EL (cell line): ENCODE data around the gene CELSR1.
"Not testable (repeated sequence)": the region's sequence is repeated elsewhere in the genome, so short reads cannot be mapped to it uniquely, and the experiment has no call there.

Experiments
- DNase-seq: peaks from one replicate; pipeline ENCODE4 v3.0.0-alpha.2; 2016

The CELSR1 gene

DNA sequence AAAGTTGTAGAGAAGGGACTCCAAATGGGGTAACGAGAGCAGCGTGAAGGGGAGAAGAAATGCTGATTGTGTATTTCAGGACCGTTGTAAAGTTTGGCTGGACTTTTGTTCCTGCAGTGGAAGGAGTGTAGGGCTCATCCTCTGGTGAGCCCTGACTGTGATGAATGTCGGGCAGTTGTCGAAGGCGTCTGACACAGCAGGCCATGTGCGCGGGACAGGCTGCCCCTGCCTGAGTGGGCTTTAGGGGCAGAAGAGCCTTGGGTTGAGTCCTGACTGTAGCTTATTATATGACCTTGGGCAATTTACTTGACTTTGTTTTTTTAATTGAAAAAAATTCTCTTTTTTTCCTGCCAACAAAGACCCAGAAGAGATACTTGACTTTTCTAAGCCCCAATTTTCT, 198.8 kb downstream of the CELSR1 start:
- DNase-seq = no peak

DNA sequence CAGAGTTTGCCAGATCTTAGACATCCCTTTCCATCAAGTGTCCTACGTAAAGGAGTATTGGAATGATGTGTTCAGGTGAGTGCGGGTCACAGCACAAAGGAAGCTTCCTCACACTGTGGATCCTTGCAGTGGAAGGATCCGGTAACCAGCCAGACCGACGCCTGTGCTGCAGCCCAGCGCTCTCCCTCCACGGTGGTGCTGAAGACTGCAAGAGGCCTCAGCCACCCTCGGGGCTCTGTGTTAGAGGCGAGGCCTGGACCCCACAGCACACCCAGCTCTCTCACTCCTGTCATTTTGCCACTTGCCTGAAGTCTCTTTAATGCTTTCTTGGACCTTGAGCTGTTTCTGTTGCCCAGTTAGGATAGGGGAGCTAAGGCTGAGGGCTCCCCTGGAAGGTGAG, 199.6 kb downstream of the CELSR1 start:
- no peak for DNase-seq

DNA sequence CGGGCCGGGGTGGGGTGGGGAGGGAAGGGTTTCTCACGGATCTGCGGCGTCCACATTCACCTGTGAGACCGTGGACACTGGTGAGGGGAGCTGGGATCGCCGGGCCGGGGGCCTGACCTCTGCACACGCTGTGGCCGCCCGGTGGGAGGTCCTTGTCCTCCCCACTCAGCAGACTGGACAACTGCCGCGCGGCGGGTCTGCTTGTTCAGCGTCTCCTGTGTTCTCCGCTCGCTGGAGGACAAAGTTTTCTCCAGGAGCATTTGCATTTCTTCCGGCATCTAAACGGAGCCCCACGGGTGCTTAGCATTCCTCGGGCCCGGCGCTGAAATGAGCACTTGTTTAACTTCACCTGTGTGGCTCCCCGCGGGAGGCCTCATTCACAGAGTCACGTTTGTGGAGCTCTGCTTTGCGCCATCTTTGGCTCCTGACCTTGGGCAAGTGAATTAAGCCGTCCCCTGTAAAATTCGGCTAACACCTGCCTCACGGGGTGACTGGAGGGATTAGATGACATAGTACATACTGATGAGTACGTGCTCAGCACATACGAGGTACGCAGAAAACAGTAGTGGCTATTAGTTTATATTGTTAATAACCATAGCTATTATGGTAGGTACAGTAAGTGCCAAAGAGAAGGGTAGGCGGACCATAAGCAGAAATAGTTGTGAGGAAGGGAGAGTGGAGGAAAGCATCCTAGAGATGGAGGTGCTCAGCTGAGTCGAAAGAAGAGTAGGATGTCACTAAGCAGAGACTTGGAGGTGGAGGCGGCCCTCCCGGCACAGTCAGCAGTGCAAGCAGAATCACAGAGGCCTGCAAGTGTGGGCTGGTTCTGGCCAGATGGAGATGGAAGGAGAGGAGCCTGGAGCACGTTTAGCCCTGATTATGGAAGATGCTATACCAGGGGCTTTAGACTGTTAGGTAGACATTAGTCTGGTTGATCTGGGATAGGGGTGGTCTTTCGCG, 201.0 kb downstream of the CELSR1 start:
- peak; percentile 29 for DNase-seq

DNA sequence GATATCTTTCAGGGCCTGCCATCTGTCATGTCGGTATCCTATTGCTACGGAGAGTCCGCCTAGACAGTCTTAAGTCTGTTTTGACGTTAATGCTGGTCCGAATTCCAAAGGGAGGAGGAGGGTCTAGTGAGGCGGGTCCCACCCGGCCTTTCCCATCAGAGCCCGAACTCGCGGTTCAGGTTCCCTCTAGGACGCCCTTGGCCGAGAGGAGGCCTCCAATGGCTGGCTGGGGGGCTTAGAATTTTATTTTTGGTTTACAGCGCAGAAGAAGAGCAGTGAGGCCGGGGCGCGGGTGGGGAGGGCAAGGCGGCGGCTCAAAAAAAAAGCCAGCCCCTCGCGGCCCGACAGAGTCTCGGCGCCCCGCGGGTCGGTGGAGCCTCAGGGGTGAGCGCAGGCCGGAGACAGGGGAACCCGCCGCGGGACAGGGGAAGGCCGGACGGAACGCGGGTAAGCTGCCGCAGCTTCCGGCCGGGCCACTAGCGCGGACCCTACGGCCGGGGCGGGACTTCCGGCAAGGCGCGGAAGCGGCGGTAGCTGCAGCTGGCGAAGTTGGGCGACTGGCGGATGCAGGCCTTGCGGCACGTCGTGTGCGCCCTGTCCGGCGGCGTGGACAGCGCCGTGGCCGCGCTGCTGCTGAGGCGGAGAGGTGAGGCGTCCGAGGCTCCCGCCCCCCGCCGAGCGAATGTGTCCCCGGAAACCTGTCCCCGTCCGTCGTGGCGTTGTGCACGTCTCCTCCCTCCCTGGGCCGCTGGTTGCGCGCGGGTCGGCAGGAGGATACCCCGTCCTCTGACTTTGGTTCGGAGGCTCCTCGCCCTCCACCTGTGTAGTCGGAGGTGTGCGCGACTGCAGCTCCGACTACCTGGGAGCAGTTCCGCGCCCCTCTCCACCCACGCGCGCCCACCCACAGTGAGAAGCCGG, 202.0 kb downstream of the CELSR1 start, which contains the start of gene TRMU:
TSS of gene TRMU (plus strand) at position 514 of the 918 bp plus-strand sequence. CDS start at position 565, 51 bp downstream.
- peak; percentile 90 for DNase-seq

DNA sequence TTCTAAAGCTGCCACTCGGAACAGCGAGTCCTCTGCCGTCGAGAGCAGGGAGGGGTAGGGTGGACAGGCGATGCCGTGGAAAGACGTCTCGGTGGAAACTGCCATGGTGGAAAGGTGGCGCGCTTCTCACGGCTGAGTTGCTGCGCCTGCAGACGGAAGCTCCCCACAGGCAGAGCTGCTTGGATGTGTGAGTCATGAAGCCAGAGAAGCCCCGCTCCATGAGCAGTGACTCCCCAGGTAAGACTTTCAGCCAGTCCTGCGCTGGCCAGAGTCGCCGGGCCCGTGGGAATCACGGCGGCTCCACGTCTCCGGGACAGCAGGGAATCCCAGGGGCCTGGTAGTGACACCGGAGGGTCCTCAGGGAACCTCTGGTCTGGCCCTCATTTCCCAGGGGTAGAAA, 205.9 kb downstream of the CELSR1 start:
- DNase-seq = no peak

DNA sequence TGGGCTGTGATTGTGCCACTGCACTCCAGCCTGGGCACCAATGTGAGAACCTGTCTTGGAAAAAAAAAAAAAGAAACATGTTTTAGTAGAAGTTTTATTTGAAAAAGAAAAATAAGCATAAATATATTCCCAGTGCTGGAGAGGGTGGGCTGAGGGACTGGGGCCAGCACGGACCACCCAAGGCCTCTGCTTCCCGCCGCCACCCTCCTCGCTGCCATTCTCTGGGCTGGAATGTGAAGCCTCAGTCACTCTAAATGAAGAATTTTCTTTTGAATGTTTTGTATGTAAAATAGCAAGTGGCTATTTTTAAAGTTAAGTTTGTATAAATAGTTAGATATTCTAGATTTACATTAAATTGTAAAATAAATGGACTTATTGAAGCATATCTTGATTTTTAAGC, 207.0 kb downstream of the CELSR1 start:
- DNase-seq = no peak

DNA sequence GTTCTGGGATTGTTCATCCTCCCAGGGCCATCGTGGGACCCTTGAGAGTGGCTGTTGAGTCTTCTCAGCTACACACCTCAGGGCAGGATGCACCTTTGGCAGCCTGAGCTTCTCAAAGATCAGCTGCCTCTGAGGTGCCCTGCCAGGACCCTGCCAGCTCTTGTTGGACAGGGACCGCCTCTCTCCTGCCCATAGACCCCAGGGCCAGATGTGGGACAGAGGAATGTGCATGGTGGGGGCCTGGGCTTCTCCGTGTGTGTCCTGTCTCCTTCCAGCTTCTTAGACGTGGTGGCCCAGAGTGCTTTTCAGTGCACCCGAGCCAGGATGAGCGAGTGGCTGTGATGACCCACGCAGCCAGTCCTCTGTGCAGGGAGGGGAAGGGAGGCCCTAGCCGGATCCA, 207.8 kb downstream of the CELSR1 start:
- DNase-seq = no peak

DNA sequence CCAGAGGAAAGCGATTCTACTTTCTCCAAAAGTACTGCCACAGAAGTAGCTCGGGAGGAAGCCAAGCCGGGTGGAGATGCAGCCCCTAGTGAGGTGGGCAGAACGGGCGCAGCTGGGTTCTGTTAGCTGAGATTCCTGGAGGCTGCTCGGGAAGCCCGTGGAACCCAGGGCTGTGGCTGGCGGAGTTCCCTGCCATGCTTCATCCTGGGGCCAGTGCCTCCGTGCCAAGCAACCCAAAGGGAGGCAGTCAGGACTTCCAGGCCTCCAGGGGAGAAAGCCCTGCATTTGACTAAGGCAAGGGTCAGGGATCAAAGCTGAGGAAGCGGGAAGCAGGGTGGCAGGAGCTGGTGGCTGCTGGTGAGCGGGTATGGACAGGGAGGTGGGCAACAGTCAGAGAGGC, 208.6 kb downstream of the CELSR1 start:
- DNase-seq = no peak

DNA sequence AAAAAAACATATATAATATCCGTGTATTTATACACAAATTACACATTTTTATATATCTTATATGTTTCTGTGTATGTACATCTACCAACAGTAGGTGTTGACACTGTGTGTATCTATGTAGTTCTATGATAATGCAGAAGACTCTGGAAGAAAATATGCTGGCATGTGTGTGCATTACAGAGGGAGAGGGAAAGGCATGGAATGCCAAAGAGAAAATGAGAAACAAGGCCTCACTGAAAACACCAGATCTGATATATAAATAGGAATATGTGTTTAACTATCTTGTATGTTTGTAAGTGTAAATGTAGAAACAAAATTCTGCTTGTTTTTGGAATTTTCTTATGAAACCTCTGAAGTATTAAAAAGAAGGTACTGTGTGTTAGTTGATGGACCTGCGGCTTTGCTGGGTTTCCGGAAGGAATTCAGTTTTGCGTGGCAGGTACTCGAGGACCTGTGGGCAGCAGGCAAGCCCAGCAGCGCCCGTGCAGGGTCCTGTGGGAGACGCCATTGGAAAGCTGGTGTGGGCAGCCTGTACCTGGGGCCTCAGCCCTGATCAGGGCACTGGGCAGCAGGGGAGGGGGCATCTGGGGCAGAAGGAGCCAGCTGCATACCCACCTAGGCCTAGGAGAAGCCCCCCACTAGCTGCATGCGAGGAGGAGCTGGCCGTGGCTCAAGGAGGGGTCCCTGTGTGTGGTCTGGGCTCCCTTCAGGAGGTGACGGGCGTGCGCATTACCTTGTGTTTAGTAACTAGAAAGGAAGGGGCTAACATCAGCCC, 209.5 kb downstream of the CELSR1 start:
- no peak for DNase-seq

DNA sequence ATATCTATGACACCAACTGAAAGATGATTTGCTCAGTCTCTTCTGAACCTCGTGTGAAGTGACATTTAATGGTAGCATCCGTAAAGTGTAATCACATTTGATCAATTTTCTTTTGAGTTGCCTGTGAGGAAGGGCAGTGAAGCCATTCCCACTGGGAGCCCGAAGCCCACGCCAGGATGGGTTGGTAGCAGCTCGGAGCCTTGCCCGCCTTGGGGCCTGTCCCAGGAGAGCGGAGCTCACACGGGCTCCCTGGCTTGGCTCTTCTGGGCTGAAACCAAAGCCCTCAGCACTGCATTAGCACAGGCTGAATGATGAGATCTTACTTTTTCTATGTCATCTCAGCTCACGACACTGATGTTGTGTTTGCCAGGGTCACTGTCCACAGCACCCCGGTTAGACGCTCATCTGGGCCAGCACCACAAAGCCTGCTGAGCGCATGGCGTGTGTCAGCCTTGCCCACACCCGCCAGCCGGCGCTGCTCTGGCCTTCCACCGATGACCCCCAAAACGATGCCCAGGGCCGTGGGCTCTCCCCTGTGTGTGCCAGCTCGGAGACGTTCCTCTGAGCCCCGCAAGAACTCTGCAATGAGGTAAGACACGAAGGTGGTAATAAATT, 211.2 kb downstream of the CELSR1 start:
- DNase-seq = no peak

DNA sequence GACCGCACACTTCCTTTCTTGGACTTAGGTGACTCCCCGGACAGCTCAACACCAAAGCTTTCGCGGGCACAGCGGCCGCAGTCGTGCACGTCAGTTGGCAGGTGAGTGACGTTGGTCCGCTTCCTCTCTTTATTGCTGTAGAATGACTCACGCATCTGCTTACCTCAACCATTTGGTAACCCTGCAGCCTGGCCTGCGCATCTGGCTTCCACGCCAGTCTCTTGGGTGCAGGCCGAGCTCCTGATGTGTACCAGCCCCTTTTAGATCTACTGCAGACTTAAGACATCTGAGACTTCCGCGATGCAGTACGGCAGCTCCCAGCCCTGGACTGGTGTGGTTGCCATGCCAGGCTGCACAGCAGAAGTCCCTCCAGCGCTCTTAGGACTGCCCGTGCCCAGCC, 214.3 kb downstream of the CELSR1 start:
- no peak for DNase-seq

DNA sequence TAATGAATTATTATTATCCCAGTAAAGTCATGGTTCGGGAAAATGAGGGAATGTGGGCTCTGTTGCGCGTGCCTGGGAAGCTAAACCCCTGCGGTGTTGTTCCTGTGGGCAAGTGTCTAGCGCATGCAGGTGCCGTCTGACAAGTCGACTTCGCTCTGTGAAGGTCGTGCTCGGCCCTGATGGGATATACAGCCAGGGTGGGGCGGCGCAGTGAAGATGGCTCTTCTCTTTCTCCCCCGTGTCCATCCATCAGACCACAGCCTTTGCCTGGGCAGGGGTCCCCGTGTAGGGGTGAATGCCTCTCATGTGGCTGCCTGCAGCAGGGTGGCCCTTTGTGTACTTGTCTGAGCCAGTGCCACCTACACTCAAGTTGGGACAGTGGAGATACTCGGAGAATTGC, 214.7 kb downstream of the CELSR1 start:
- no peak for DNase-seq

DNA sequence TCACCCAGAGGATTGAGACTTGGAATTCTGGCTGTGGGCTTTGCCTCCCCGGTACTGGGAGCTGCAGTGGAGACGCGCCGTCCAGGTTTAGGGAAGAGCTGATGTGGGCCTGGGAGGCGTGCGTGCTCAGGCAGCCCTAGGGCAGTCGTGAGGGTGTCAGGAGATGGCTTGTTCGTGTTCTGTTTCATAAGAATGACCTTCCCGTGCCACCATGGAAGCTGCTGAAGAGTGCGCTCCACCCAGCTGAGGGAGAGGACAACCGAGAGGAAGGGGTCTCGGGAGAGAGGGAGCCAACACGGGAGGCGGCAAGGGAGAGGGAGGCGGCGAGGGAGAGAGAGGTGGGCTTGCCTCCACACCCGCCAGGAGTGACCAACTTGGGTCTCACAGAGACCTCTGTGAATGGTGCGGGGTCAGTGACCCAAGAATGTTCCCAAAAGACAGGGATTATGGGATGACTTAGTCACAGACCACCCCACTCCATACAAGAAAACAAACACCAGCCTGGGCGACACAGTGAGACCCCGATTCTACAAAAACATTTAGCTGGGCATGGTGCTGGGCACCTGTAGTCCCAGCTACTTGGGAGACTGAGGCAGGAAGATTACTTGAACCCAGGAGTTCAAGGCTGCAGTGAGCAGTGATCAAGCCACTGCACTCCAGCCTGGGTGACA, 216.6 kb downstream of the CELSR1 start:
- DNase-seq = no peak

DNA sequence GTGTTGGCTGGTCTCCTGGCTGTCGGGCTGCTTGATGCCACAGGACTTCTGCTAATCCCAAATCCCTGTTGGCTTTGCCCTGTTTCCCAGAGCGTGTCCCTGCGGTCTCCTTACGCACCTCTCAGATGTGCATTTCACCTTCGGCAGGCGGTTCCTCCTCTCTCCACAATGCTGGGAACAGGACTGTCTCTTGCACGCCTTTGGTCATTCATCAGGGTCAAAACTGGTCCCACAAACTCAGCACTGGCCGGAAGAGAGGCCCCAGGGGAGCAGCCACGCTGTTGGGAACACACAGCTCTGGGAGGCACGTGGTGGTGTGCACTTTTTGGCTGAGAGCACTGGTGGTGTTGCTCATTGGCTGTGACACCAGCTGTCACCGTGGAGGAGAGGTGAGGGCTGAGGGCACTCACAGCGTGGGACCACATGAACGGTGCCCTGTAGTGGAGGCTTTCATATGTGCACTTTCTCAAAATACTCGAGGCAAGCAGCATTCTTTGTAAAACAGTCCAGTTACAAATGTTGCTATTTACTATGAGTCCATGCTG, 217.2 kb downstream of the CELSR1 start:
- no peak for DNase-seq

DNA sequence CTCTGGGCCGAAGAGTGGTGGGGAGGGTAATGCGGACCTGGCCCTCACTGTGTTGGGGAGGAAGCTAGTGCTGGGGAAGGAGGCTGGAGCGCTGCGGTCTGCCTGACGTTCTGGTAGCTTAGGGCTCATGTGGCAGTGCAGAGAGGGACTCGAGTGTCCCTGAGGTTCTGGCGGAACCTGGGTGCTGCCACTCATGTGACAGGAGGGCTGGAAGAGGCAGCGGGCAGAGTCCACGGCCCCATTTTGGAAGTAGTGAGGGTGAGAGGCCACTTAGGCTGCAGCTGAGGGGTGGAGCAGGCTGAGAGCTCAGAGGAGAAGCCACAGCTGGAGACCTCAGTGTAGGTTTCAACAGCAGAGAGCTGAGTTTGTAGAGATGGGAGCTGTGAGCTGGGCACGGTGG, 218.1 kb downstream of the CELSR1 start:
- DNase-seq = no peak

DNA sequence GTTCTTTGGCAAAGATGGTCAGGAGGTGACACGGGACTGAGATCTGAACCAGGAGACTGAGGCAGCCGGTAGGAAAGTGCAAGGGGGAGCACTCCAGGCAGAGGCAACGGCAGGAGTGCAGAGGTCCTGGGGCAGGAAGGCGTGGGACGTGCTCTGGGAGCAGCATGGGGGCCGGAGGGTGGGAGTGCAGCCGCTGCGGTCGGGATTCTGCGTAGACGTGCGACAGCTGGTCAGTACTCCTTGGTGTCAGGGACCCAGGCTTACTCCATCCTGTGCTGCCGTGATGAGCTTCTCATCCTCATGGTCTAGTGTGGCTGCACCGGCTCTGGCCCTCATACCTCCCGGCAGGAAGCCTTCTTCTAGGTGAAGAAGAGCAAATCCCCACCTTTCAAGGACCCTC, 218.8 kb downstream of the CELSR1 start:
- DNase-seq = no peak

DNA sequence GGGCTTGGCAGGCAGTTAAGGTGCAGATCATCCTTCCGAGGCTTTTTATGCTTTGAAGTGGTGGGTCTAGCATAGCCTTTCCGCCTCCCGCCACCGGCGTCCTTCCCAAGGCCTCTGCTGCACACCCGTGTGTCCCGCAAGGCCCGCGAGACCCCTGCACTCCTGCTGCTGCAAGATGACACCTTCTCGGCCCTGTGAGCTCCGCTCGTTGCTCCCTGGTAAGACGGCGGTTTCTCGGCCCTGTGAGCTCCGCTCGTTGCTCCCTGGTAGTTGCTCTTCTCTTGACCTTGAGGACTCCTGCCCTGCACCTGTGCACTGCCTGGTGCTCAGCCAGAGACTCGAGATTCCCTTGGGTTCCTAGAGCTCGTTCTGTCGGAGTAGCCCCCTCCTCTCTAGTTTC, 219.8 kb downstream of the CELSR1 start:
- DNase-seq = no peak

DNA sequence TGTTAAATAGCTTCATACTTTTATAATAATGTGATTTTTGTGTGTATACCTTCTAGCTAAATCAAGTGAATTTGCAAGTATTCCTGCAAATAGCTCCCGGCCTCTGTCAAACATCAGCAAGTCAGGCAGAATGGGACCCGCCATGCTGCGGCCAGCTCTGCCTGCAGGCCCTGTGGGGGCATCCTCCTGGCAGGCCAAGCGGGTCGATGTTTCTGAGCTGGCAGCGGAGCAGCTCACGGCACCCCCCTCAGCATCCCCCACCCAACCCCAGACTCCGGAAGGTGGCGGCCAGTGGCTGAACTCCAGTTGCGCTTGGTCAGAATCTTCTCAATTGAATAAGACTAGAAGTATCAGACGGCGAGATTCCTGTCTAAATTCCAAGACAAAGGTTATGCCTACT, 221.4 kb downstream of the CELSR1 start:
- DNase-seq = no peak

DNA sequence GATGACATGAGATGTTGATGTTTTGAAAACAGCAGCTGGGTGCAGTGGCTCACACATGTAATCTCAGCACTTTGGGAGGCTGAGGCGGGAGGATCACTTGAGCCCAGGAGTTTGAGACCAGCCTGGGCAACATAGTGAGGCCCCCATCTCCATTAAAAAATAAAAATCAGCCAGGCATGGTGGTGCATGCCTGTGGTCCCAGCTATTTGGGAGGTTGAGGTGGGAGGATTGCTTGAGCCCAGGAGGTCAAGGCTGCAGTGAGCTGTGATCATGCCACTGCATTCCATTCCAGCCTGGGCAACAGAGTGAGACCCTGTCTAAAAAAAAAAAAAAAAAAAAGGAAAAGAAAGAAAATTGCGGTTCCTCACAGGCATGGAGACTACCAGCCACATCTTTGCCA, 224.6 kb downstream of the CELSR1 start:
- DNase-seq = not testable (repeated sequence)

DNA sequence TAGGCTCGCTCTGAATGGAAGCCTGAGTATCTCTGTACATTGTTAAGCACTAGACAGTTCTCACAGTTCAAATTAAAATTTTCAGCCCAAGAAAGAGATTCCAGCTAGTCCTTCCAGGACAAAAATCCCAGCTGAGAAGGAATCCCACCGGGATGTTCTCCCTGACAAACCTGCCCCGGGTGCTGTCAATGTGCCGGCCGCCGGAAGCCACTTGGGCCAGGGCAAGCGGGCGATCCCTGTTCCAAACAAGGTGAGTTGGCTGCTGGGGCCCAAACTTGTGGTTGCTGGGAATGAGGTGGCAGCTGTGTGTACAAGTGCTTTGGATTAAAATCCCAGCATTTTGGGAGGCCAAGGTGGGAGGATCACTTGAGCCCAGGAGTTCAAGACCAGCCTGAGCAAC, 225.4 kb downstream of the CELSR1 start:
- no peak for DNase-seq
